Left hindlimb (tissue), 1 donor: ENCODE results near the gene PRTFDC1.
"Not testable (repeated sequence)": the region's sequence is repeated elsewhere in the genome, so short reads cannot be mapped to it uniquely, and the experiment has no call there.

Experiments used
- DNase-seq: peaks from one replicate; pipeline ENCODE4 v3.0.0-alpha.2; 2018

Gene PRTFDC1

GRCh38 chr10:24929056-24929544 is 23.3 kb downstream of the PRTFDC1 start:
- no peak for DNase-seq

DNA sequence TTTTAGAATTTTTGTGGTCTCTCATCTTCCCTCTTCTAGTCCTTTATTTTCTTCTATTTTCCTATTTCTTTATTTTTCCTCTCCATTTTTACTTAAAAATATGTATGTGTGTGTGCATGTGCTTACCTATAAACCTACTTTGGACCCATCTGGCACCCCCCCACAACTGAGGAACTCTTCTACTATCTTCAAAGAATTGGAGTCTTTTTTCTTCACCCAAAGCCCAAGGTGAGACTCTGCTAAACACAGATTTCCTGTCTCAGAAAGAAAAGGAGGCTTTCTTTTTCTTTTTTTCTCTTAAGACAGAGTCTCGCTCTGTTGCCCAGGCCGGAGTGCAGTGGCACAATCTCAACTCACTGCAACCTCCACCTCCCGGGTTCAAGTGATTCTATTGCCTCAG is 24.2 kb downstream of the PRTFDC1 start:
- no peak for DNase-seq

GRCh38 chr10:24926557-24926956 is 25.8 kb downstream of the PRTFDC1 start:
- DNase-seq = peak; percentile 40

GRCh38 chr10:24925799-24926198 is 26.6 kb downstream of the PRTFDC1 start:
- DNase-seq = no peak

DNA sequence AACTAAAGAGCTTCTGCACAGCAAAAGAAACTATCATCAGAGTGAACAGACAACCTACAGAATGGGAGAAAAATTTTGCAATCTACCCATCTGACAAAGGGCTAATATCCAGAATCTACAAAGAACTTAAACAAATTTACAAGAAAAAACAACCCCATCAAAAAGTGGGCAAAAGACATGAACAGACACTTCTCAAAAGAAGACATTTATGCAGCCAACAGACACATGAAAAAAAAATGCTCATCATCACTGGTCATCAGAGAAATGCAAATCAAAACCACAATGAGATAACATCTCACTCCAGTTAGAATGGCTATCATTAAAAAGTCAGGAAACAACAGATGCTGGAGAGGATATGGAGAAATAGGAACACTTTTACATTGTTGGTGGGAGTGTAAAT is 27.9 kb downstream of the PRTFDC1 start:
- DNase-seq = not testable (repeated sequence)

- DNase-seq = not testable (repeated sequence)
Observed at GRCh38 chr10:24922222-24922868, 30.1 kb downstream of the PRTFDC1 start.

DNA sequence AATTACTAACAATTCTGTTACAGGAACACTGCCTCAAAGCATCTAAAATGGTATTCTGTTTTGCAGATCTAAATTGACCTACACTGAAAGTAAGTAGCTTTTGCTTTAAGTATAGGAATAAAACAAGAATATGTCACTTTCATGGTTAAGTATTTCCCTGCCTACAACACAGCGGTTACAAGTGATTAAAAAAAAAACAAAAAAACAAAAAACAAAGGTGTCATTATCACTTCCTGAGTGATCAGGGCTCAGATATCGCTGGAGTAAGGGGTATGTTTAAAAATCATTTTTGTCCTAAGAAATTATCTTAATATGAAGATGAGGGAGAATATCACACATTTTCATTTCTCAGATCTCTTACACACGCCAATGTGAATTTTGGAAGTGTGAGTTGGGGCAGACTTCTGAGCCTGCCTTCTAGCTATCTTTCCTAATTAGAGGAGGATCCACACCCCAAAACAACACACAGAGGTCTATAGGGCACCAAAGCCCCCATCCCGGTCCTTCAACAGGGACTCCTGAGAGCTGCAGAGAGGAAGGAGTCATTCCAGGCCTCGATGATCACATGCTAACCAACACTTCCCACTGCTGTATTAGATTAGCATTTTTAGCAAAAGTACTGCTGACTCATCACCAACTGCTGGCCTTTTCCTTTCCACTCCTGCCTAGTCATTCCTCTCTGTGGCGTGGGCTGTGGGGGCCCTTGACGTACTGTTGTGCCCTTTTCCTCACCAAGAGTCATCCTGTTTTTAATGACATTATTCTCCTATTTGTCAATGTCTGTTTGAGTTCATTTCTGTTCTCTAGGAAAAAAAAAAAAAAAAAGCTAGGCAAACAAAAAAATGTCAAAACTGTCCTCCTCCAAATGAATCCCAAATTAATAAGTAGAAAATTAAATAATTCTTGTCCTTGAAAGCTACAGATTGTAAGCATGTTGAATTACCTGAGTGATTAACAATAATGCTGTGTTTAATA is 31.2 kb downstream of the PRTFDC1 start:
- peak; percentile 37 for DNase-seq

- not testable (repeated sequence) for DNase-seq
Observed at GRCh38 chr10:24920192-24920591, 32.2 kb downstream of the PRTFDC1 start.

DNA sequence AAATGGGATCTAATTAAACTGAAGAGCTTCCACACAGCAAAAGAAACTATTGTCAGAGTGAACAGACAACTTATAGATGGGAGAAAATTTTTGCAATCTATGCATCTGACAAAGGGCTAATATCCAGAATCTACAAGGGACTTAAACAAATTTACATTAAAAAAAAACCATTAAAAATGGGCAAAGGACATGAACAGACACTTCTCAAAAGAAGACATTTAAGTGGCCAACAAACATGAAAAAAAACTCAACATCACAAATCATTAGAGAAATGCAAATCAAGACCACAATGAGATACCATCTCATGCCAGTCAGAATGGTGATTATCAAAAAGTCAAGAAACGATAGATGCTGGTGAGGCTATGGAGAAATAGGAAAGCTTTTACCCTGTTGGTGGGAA is 32.8 kb downstream of the PRTFDC1 start:
- not testable (repeated sequence) for DNase-seq

- DNase-seq = no peak
Observed at GRCh38 chr10:24917979-24918378, 34.4 kb downstream of the PRTFDC1 start.

GRCh38 chr10:24917493-24917892 is 34.9 kb downstream of the PRTFDC1 start:
- no peak for DNase-seq

GRCh38 chr10:24916365-24916764 is 36.0 kb downstream of the PRTFDC1 start:
- no peak for DNase-seq

GRCh38 chr10:24915304-24915703 is 37.1 kb downstream of the PRTFDC1 start:
- no peak for DNase-seq

GRCh38 chr10:24914148-24914547 is 38.3 kb downstream of the PRTFDC1 start:
- DNase-seq = no peak

DNA sequence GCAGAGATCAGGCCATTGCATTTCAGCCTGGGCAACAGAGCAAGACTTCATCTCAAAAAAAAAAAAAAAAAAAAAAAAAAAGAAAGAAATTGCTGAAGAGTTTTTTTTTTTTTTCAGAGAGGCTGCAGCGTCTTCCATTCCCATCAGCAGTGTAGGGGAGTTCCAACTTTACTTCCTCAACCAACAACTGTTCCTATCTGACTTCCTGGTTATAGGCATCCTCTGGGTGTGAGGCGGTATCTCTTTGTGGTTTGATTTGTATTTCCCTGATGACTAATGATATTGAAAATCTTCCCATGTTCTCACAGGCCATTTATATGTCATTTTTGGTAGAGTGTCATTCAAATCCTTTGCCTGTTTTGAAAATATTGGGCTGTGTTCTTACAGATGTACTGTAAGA is 40.2 kb downstream of the PRTFDC1 start:
- no peak for DNase-seq

GRCh38 chr10:24911029-24911428 is 41.4 kb downstream of the PRTFDC1 start:
- no peak for DNase-seq

GRCh38 chr10:24910574-24910973 is 41.8 kb downstream of the PRTFDC1 start:
- no peak for DNase-seq

DNA sequence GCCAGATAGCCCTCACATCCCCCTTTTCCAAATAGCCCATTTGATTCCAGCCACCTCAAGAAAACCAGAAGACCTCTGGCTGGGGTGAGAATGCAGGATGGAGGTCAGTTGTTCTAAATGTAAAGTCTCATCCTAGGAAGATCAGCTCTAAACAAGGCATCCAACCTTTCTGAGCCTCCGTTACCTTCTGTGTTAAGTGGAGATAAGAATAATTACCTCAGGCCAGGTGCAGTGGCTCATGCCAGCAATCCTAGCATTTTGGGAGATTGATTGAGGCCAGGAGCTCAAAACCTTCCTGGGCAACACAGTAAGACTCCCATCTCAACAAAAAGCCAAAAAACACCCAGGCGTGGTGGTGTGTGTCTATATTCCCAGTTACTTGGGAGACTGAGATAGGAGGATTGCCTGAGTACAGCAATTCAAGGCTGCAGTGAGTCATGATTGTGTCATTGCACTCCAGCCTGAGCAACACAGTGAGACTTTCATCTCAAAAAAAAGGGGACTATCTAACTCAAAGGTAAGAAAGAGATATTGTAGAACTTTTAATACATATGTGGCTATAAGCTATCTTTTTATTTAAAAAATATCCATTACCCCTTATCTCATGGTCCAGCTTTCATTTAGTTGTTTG is 43.5 kb downstream of the PRTFDC1 start:
- DNase-seq = no peak

GRCh38 chr10:24907956-24908355 is 44.5 kb downstream of the PRTFDC1 start:
- DNase-seq = no peak

- DNase-seq = no peak
Observed at GRCh38 chr10:24906372-24906771, 46.0 kb downstream of the PRTFDC1 start.

GRCh38 chr10:24904824-24905223 is 47.6 kb downstream of the PRTFDC1 start:
- no peak for DNase-seq

GRCh38 chr10:24902400-24902728 is 50.0 kb downstream of the PRTFDC1 start:
- DNase-seq = no peak

GRCh38 chr10:24901686-24902399 is 50.6 kb downstream of the PRTFDC1 start:
- DNase-seq = peak; percentile 75
